K562 (cell line): ENCODE results near the gene LPCAT1.

Experiments used
- CHCHD3 ChIP-seq: fragments of 250-450 bp; sonication (Bioruptor Pico); IDR thresholded peaks from 2 replicates; pipeline ENCODE4 v2.1.2; 2022; ENCODE audit warnings: mild to moderate bottlenecking
- CTCF ChIP-seq, 3 experiments: IDR thresholded peaks in 2 of 3; conservative IDR thresholded peaks in 1 of 3; 2 replicates each; pipeline ENCODE4 v1.5.1; 2011 to 2012; ENCODE audit warnings: low read length in 3 of 3, mild to moderate bottlenecking in 3 of 3, control low read depth in 2 of 3, improper control_type of control experiment in 1 of 3, inconsistent platforms in 1 of 3, low read depth in 1 of 3, mixed read lengths in 1 of 3, moderate library complexity in 1 of 3; ENCODE audit not compliant: insufficient read depth in 2 of 3
- FOXK1 ChIP-seq: sonication (generic); formaldehyde crosslinking; IDR thresholded peaks from 2 replicates; pipeline ENCODE4 v1.8.0; 2022; ENCODE audit warnings: missing genetic modification reagents, mild to moderate bottlenecking, borderline replicate concordance
- FOXK2 ChIP-seq, 2 experiments: fragments of 450-650 bp; IDR thresholded peaks in 1 of 2; conservative IDR thresholded peaks in 1 of 2; 2 replicates each; pipeline ENCODE4 v1.6.1; 2016; ENCODE audit warnings: low read depth in 2 of 2, mild to moderate bottlenecking in 1 of 2
- MLLT1 ChIP-seq, 2 experiments: fragments of 450-650 bp; IDR thresholded peaks; 2 replicates each; pipeline ENCODE4 v1.6.1; 2016
- POLR2A ChIP-seq: fragments of 450-650 bp; conservative IDR thresholded peaks from 2 replicates; pipeline ENCODE4 v1.6.1; 2016
- YY1 ChIP-seq, 3 experiments: IDR thresholded peaks; 2 replicates each; pipeline ENCODE4 v1.6.1; 2011; ENCODE audit warnings: low read length in 2 of 3, mild to moderate bottlenecking in 2 of 3, moderate library complexity in 2 of 3, borderline replicate concordance in 1 of 3, control low read depth in 1 of 3, low read depth in 1 of 3; ENCODE audit not compliant: insufficient read depth in 3 of 3, insufficient replicate concordance in 2 of 3, control insufficient read depth in 1 of 3, insufficient read length in 1 of 3; ENCODE audit errors: extremely low read depth in 1 of 3
- ZBTB7A ChIP-seq: IDR thresholded peaks from 2 replicates; pipeline ENCODE4 v1.6.1; 2011; ENCODE audit warnings: low read depth, mild to moderate bottlenecking, low read length, moderate library complexity, borderline replicate concordance; ENCODE audit not compliant: control insufficient read depth
- ZFP36 ChIP-seq: fragments of 150-350 bp; IDR thresholded peaks from 2 replicates; pipeline ENCODE4 v1.6.1; 2018; ENCODE audit warnings: low read length, low read depth; ENCODE audit not compliant: partially characterized antibody
- TF ChIP-seq, protein P1 (sequence below): fragments of 250-450 bp; sonication (Bioruptor Pico); IDR thresholded peaks from 2 replicates; pipeline ENCODE4 v1.5.0; 2021; ENCODE audit warnings: mild to moderate bottlenecking, borderline replicate concordance

DNA sequence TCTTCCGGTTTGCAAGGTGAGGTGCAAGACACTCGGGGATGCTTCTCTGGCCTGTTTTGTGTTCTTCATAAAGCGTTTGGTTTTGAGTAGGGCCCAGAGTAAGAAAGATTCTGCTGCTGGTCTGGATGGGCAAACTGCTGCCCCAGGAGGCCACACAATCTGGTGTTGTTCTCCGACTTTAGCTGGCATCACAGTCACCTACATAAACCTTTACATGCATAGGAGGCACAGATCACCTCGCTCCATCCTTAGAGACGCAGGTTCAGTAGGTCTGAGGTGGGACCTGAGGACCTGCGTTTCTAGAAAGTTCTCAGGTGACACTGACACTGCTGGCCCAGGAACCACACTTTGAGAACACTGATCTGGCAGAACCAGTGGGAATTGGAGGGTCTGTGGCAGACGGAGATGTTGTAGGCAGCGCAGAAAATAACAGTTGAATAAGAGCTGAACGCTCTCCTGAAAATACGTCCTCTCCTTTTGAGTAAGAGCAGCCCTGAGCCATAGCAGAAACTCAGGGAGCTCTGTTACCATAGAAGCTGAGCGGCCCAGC lies 74.6 kb downstream of the LPCAT1 start:
- TF ChIP-seq CTCF (IDR thresholded peaks at IDR 0.05 in 2 of 3, conservative IDR thresholded peaks at IDR 0.05 in 1 of 3; ENCODE audit: insufficient read depth in 2 of 3, low read depth in 1 of 3, low read length in 3 of 3) (no peak), CHCHD3 (CRISPR knock-in tag) (no peak), ZBTB7A (no peak), POLR2A (no peak), ZFP36 (no peak), FOXK2 (conservative IDR thresholded peaks at IDR 0.05 in 1 of 2, IDR thresholded peaks at IDR 0.05 in 1 of 2; ENCODE audit: low read depth in 2 of 2) (no peak), MLLT1 (IDR thresholded peaks at IDR 0.05) (no peak), FOXK1 (CRISPR knock-in tag) (no peak), YY1 (IDR thresholded peaks at IDR 0.05; ENCODE audit: borderline replicate concordance in 1 of 3, control insufficient read depth in 1 of 3, extremely low read depth in 1 of 3, insufficient read depth in 3 of 3, insufficient read length in 1 of 3, insufficient replicate concordance in 2 of 3, low read depth in 1 of 3, low read length in 2 of 3) (no peak)
- TF ChIP-seq, protein P1, sequence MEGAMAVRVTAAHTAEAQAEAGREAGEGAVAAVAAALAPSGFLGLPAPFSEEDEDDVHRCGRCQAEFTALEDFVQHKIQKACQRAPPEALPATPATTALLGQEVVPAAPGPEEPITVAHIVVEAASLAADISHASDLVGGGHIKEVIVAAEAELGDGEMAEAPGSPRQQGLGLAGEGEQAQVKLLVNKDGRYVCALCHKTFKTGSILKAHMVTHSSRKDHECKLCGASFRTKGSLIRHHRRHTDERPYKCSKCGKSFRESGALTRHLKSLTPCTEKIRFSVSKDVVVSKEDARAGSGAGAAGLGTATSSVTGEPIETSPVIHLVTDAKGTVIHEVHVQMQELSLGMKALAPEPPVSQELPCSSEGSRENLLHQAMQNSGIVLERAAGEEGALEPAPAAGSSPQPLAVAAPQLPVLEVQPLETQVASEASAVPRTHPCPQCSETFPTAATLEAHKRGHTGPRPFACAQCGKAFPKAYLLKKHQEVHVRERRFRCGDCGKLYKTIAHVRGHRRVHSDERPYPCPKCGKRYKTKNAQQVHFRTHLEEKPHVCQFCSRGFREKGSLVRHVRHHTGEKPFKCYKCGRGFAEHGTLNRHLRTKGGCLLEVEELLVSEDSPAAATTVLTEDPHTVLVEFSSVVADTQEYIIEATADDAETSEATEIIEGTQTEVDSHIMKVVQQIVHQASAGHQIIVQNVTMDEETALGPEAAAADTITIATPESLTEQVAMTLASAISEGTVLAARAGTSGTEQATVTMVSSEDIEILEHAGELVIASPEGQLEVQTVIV (CRISPR knock-in tag), result no peak
